ENCODE measurements around the gene FAM162B.

- TF ChIP-seq, protein P1, sequence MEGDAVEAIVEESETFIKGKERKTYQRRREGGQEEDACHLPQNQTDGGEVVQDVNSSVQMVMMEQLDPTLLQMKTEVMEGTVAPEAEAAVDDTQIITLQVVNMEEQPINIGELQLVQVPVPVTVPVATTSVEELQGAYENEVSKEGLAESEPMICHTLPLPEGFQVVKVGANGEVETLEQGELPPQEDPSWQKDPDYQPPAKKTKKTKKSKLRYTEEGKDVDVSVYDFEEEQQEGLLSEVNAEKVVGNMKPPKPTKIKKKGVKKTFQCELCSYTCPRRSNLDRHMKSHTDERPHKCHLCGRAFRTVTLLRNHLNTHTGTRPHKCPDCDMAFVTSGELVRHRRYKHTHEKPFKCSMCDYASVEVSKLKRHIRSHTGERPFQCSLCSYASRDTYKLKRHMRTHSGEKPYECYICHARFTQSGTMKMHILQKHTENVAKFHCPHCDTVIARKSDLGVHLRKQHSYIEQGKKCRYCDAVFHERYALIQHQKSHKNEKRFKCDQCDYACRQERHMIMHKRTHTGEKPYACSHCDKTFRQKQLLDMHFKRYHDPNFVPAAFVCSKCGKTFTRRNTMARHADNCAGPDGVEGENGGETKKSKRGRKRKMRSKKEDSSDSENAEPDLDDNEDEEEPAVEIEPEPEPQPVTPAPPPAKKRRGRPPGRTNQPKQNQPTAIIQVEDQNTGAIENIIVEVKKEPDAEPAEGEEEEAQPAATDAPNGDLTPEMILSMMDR (conservative IDR thresholded peaks at IDR 0.05; ENCODE audit: low read length) = no peak
- TF ChIP-seq EZH2phosphoT487 (IDR thresholded peaks at IDR 0.05; ENCODE audit: borderline replicate concordance, low read depth, low read length) = no peak
Measured at GRCh38 chr6:116773886-116774285, 8.4 kb upstream of the FAM162B start.

All from OCI-LY7 (cell line).